Adrenal gland (tissue), 5 donors: ENCODE measurements around the gene TENM4.

Experiments
- CTCF ChIP-seq, 6 experiments: fragments of 450-650 bp in 4 of 6; fragments of 200-600 bp in 2 of 6; sonication (generic) in 1 of 6; IDR thresholded peaks; 1 replicate in 5 of 6; 2 replicates in 1 of 6; pipeline versions ENCODE4 v1.5.1 to v1.8.0; 2016 to 2021; ENCODE audit warnings: antibody characterized with exemption in 6 of 6, mild to moderate bottlenecking in 2 of 6, moderate library complexity in 1 of 6
- POLR2A ChIP-seq, 2 donors: fragments of 450-650 bp; IDR thresholded peaks; one replicate each; pipeline ENCODE4 v1.6.1; 2017; ENCODE audit warnings: antibody characterized with exemption in 2 of 2, mild to moderate bottlenecking in 2 of 2, moderate library complexity in 1 of 2
- donor health status: DM: no; HTN: no; CAD: no.

DNA sequence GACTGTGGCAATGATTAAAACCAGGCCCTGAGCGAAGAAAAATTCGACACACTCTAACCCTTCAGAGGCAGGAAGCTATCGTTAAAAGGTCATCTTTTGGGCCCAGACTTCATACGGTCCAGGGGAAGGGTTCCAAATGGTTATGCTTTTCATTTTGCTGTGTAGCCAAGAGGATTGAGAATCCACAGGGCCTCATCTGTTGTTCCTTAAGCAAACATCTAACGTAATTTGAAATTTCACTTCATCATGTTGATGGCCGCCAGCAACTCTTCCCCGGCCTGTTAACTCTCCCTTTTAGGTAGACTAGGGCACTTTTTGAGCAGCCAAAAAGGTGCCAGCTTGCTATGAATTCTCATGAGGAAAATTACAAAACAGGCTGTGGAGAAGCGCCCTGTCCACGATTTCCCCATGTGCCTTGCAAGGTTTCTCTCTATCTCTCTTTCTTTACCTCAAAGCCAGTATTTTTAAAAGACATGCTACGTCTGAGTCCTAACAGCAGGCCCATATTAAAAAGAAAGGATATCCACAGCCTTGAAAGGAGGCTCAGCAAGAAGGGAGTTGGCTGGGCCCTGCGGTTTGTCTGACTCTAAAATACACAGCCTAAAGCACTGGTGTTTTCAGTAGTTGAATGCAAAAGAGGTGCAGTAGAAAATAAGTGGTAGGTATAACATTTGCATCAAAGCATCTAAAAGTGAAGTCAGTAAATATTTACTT is 509.9 kb downstream of the TENM4 start:
- TF ChIP-seq POLR2A (IDR thresholded peaks at IDR 0.05) (no peak), CTCF (IDR thresholded peaks at IDR 0.05) (no peak)
